Activated CD4-positive, alpha-beta T cell treated with anti-CD3 and anti-CD28 coated beads, Interleukin-2, Interleukin-6, amounts not matched to agents 100 ng/mL and 50 ng/mL, durations not matched to agents 16 hours and 8 hours (primary cell): ENCODE results near the gene STAG1.
"Not testable (repeated sequence)": the region's sequence is repeated elsewhere in the genome, so short reads cannot be mapped to it uniquely, and the experiment has no call there.

Experiments used
- DNase-seq: peaks from one replicate; pipeline ENCODE4 v3.0.0-alpha.2; 2020

Gene STAG1

DNA sequence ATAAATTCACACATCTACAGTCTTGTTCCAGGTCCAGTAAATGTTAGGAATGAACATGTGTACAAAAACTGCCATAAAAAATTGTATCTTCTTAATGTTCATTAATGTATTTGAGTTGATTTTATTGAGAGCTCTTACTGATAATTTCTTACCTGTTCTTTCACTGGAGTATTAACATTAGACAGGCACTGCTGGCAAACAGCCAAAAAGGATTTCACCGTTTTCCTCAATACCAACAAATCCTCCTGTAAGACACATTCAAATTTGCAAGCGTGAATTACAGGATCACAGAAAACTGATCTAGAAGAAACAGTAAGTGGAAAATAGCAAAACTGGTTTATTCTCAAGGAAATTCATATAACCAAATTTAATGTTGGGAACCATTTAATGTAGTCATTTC lies 374.7 kb downstream of the STAG1 start:
- DNase-seq, result no peak

DNA sequence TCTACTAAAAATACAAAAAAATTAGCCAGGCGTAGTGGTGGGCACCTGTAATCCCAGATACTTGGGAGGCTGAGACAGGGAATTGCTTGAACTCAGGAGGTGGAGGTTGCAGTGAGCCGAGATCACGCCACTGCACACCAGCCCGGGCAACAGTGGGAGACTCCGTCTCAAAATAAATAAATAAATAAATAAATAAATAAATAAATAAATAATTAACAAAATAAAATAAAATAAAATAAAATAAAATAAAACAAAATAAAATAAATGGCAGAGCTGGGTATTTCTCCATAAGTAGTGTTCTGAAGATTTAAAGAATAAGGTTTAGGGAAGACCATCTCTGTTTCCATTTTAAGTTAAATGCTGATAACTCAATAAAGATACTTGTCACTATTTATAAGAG lies 376.4 kb downstream of the STAG1 start:
- not testable (repeated sequence) for DNase-seq

DNA sequence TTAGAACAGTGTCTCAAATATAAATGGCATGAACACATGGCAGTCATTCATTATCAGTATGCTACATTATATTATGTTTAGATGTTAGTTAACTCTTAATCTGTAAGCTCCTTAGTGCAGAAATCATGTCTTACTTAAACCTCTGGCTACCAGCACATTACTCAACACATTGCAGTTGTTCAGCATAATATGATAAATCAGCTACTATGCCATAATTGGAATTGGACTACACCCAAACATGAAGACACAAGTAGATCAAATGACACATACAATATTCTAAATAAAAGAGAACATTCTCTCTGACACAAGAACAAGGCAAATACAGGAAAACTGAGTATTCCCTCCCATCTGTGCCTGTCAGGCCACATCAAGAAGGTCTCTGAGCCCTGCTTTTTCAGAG lies 385.9 kb downstream of the STAG1 start:
- DNase-seq, result no peak

- peak; percentile 68 for DNase-seq
These were observed 398.7 kb downstream of the STAG1 start for GRCh38 chr3:136353461-136353860.

DNA sequence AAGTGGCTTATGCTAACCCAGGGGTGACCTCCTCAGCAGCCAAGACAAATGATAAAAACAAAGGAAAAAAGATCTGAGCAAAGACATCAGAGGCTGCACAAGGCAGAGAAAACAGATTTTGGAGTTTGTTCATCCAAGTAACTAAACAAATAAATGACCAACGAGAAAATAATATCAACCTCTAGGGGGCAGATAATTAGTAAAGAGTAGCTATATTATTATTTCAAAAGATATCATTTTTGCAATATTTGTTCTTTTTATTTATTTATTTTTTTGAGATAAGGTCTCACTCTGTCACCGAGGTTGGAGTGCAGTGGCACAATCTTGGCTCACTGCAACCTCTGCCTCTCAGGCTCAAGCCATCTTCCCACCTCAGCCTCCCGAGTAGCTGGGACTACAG lies 400.3 kb downstream of the STAG1 start:
- DNase-seq, result no peak

GRCh38 chr3:136351351-136351750 lies 400.8 kb downstream of the STAG1 start:
- no peak for DNase-seq

- DNase-seq, result no peak
These were observed 401.6 kb downstream of the STAG1 start for GRCh38 chr3:136350557-136350956.

DNA sequence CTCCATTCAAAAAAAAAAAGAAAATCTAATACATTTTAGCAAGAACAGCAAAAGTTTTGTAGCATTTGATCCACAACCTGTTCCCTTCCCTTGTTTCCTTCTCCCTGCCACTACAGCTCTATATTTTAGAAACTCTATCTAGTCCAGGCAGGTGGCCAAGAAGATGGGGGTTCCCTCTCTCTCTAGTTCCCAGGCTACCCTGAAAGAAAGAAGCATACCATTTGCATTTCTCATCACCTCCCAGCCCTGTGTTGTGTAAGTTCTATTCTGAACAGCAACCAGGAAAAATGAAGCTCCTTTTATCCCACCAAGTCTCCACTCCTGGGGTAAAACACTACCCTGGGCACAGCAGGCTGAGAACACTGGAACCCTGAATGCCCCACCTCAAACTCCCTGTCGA lies 402.0 kb downstream of the STAG1 start:
- no peak for DNase-seq

DNA sequence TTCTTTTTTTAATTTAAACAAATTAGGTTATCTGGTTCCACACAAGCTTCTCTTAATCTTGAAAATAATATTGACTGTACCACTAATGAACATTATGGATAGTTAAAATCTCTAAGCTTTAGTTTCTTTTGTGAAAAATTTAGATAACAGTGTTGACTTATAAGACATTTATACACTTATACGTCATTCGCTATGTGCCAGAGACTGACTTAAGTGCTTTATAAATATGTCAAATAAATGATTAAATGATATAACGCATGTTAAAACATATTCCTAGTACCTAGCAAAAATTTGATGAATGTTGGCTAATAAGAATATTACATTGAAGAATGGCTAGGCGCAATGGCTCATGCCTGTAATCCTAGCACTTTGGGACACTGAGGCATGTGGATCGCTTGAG lies 405.7 kb downstream of the STAG1 start:
- DNase-seq, result no peak

GRCh38 chr3:136343873-136344555 lies 408.2 kb downstream of the STAG1 start:
- DNase-seq, result no peak

DNA sequence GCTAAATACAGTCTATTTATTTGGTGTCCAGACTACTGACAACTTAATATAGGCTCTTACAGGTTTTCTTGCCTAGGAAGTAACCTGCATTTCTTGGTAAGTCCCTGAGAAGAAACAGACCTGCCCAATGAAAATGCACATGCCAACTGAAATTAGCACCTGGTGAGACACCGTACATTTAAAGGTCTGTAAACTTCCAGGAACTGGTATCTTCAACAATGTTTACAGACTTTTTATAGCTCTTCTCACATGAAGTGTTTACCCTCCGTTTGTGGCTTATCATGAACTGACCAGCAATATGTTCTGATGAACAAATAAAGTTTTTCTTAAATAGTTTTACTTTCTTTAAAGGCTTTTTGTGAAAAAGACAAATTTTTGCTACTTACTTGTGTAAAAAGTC lies 408.7 kb downstream of the STAG1 start:
- no peak for DNase-seq

GRCh38 chr3:136336329-136337100 lies 415.7 kb downstream of the STAG1 start:
- DNase-seq, result no peak

- DNase-seq, result not testable (repeated sequence)
These were observed 417.5 kb downstream of the STAG1 start for GRCh38 chr3:136334726-136335125.

- no peak for DNase-seq
These were observed 418.0 kb downstream of the STAG1 start for GRCh38 chr3:136334209-136334608.

DNA sequence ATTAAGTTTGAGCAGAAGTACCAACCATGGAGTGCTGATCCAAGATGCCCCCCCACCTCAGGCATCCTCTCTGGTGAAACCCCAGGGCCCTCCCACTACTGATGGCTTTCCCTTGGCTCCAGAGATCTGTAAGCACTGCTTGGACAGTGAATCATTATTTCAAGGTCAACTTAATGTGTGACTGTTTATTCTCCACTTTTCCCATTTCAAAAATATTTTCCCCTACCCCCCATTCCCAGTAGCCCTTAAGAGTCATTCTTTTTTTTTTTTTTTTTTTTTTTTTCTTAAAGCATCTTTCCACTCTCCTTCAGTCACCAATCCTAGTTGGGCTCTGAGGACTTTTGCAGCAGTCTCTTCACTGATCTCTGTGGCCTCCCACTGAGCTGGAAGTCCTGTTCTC lies 419.4 kb downstream of the STAG1 start:
- DNase-seq, result no peak

DNA sequence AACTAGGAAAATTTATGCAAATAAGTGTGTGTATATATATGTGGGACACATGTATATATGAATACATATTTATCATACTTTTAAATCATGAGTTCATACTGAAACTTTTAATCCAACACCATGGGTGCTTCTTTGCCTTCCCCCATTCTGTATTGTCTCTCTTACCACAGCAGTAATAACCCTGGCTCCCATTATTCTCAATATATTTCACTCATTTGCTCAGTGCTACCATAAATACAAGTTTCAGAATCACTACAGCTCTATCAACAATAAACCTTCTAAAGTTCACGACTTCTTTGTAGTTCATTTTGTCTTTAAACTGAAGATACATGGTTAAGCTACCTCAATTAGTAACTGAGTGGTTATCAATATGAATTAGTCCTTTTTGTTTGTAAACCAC lies 419.9 kb downstream of the STAG1 start:
- no peak for DNase-seq

DNA sequence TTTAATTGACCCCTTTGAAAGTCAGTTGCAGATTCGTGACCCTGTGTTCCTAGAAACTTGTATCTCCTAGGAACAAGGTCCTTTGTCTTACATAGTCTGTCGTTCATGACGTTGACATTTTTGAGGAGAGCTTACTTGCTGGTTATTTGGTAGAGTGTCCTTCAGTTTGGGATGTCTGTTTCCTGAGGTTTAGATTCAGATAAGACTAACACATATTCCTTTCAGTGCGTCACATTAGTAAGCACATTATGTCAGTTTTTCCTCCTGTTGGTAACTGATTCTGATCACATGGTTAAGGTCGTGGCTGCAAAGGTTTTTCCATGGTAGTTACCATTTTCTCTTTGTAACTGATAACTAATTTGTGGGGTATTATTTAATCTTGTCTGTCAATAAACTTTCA lies 421.3 kb downstream of the STAG1 start:
- no peak for DNase-seq

- DNase-seq, result no peak
These were observed 422.6 kb downstream of the STAG1 start for GRCh38 chr3:136329593-136329992.

DNA sequence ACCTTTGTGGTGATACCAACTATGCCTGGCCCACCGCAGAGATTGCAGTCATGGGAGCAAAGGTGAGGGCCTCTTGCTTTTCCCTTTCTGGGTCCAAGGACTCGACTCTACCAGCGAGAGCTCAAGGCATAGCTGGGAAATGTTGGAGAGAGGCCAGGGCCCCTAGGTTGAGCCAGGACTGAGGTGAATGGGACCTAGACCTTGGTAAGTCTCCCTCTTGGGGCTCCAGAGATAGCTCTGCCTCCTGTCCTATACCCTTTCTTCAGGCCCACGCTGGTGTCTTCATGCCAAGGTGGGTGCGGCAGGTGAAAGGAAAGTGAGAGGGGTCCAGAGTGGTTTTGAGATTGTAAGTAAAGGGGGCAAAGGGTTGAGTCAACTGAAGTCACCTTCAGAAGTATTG lies 424.5 kb downstream of the STAG1 start:
- DNase-seq, result no peak

GRCh38 chr3:136326316-136326715 lies 425.9 kb downstream of the STAG1 start:
- no peak for DNase-seq

GRCh38 chr3:136311968-136312367 lies 440.2 kb downstream of the STAG1 start:
- DNase-seq, result no peak

DNA sequence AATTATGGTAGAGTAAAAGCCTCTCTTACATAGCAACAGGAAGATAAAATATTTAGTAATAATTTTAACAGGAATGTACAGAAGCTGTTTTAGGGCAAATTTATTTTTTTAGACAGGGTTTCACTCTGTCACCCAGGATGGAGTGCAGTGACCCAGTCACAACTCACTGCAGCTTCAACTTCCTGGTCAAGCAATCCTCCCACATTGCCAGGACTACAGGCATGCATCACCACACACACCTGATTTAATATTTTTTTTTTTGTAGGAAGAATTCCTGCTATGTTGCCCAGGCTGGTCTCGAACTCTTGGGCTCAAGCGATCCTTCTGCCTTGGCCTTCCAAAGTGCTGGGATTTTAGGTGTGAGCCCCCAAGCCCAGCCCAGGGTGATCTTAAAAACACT lies 440.9 kb downstream of the STAG1 start:
- no peak for DNase-seq

DNA sequence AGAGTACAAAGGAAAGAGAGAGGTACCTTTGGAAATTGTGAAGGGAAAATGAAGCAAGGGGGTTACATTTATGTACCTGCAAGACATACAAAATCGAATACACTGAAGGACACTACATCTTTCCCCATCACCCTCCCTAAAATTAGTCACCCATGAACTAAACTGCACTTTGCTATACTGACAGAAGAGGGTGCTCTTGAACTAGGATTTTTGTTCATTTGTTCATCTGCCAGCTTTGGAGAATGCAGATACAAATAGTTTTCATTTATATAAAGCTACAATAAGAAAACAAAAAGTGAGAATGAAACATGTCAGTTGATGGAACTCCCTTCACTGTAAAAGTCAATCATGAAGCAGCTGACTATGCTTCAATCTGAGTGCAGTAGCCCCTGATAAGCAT lies 446.3 kb downstream of the STAG1 start:
- DNase-seq, result peak; percentile 26

GRCh38 chr3:136300444-136300843 lies 451.7 kb downstream of the STAG1 start:
- no peak for DNase-seq

DNA sequence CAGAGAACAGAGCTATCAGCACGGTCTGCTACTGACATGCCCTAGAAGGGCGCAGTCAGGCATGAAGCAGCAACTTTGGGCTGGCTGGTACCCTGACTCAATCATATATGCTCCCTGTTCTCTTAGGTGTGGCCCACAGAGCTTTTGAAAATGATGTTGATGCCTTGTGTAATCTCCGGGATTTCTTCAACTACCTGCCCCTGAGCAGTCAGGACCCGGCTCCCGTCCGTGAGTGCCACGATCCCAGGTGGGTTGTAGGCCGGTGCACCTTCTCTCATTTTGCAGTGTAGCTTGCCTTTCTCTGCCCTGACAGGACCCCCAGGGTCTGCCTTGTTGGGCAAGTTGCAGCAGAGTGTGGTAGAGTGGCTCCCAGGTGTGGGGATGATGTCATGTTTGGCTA lies 454.4 kb downstream of the STAG1 start:
- DNase-seq, result no peak
